Fibroblast of mammary gland (primary cell): ENCODE results near the gene OLIG1.

Source experiments
- DNase-seq: peaks from one replicate; pipeline ENCODE4 v3.0.0-alpha.2; 2010; ENCODE audit warnings: low read depth
- H3K4me3 ChIP-seq: 2 replicates; pipeline ENCODE4 v1.5.1; 2011; ENCODE audit warnings: low read depth, mild to moderate bottlenecking, low read length, moderate library complexity; ENCODE audit not compliant: control insufficient read depth
- TF ChIP-seq, protein P1 (sequence below): conservative IDR thresholded peaks from 2 replicates; pipeline ENCODE4 v1.5.1; 2011; ENCODE audit warnings: low read depth, low read length, inconsistent platforms; ENCODE audit not compliant: control insufficient read depth, insufficient read depth

The OLIG1 gene

GRCh38 chr21:33037501-33037900 lies 32.4 kb upstream of the OLIG1 start:
- no peak for DNase-seq
- H3K4me3 ChIP-seq = no peak overlapping the region
- TF ChIP-seq, protein P1, sequence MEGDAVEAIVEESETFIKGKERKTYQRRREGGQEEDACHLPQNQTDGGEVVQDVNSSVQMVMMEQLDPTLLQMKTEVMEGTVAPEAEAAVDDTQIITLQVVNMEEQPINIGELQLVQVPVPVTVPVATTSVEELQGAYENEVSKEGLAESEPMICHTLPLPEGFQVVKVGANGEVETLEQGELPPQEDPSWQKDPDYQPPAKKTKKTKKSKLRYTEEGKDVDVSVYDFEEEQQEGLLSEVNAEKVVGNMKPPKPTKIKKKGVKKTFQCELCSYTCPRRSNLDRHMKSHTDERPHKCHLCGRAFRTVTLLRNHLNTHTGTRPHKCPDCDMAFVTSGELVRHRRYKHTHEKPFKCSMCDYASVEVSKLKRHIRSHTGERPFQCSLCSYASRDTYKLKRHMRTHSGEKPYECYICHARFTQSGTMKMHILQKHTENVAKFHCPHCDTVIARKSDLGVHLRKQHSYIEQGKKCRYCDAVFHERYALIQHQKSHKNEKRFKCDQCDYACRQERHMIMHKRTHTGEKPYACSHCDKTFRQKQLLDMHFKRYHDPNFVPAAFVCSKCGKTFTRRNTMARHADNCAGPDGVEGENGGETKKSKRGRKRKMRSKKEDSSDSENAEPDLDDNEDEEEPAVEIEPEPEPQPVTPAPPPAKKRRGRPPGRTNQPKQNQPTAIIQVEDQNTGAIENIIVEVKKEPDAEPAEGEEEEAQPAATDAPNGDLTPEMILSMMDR = no peak

GRCh38 chr21:33039536-33039935 lies 30.4 kb upstream of the OLIG1 start:
- TF ChIP-seq, protein P1 = no peak
- no peak for DNase-seq
- no peak overlapping the region for H3K4me3 ChIP-seq

GRCh38 chr21:33040215-33040614 lies 29.7 kb upstream of the OLIG1 start:
- no peak for DNase-seq
- no peak overlapping the region for H3K4me3 ChIP-seq
- TF ChIP-seq, protein P1 = no peak

GRCh38 chr21:33041981-33042380 lies 28.0 kb upstream of the OLIG1 start:
- DNase-seq = no peak
- TF ChIP-seq, protein P1 = no peak
- H3K4me3 ChIP-seq = no peak overlapping the region

- TF ChIP-seq, protein P1 = no peak
- H3K4me3 ChIP-seq = no peak overlapping the region
- DNase-seq = peak; percentile 93
These were observed 27.1 kb upstream of the OLIG1 start for GRCh38 chr21:33042812-33043211.

DNA sequence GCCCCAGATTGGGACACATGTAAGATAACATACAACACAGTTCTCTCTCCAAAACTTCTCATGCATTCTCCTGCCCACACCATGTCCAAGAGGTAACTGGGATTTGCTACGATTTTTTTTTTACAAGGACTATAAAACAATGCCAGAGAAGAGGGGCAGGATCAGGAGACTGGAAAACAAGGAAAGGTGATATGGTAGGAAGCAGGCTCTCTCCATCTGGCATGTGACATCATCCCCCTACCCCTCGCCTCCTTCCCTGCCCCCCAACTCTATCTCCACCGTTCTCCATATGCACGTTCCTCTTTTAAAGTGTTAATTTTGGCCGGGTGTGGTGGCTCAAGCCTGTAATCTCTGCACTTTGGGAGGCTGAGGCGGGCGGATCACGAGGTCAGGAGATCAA lies 23.5 kb upstream of the OLIG1 start:
- no peak overlapping the region for H3K4me3 ChIP-seq
- TF ChIP-seq, protein P1 = no peak
- DNase-seq = no peak

DNA sequence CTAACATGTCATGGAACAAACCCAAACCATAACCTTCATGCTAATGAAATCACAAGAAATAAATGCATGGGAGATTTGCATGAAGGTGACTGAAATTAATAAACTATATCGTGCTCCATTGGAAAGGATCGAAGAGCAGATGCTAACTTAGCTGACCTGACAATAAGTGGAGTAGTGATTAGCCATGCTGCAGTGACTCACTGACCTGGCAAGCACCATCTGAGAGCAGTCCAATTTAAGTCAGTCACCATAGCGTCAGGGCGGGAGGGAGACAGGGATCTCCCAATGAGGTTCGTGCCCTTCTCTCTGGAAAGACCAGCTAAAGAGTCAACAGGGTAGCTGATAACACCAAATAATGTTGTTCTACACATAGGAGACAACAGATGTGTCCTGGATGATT lies 22.7 kb upstream of the OLIG1 start:
- TF ChIP-seq, protein P1 = no peak
- peak; percentile 89 for DNase-seq
- no peak overlapping the region for H3K4me3 ChIP-seq
